Lower leg skin (tissue), 4 donors: ENCODE measurements around the gene MTCH2. TPM values are rescaled to one million over a fixed set of nuclear protein-coding genes. Genes with fewer than 3 reads are reported as not detected.

ENCODE experiments used
- DNase-seq, 2 donors: peaks; one replicate each; pipeline ENCODE4 v3.0.0-alpha.2; 2019; ENCODE audit warnings: low spot score in 2 of 2
- H3K4me3 ChIP-seq: fragments of 200-600 bp; sonication (generic); 2 replicates; pipeline ENCODE4 v1.5.1; 2017; ENCODE audit warnings: mild to moderate bottlenecking, low read depth; ENCODE audit not compliant: poor library complexity, severe bottlenecking
- POLR2A ChIP-seq, 2 donors: fragments of 450-650 bp; IDR thresholded peaks; one replicate each; pipeline ENCODE4 v1.6.1; 2016 to 2017; ENCODE audit warnings: antibody characterized with exemption in 2 of 2, mild to moderate bottlenecking in 1 of 2, moderate library complexity in 1 of 2
- whole genome bisulfite sequencing, 2 donors: methylation state at CpG; one replicate each; pipeline ENCODE4 v1.1.5; 2018; 5-methylcytosine and 5-hydroxymethylcytosine counted together
- intact Hi-C: fragments of 100-400 bp; cut with DNase I; formaldehyde crosslinking; loops from one replicate; pipeline ENCODE4 v1.15.0; 2023; ENCODE audit warnings: low total_unique reads
- total RNA-seq, 4 donors: library from RNA; depleted of rRNA; stranded (reverse); fragments of >200 nt; gene quantifications; one replicate each; pipeline ENCODE4 v1.1.0, GENCODE V29; 2016
- TF ChIP-seq, protein P1 (sequence below), 3 donors: fragments of 450-650 bp; IDR thresholded peaks; one replicate each; pipeline ENCODE4 v1.5.1; 2016; ENCODE audit warnings: antibody characterized with exemption in 3 of 3, mild to moderate bottlenecking in 3 of 3, moderate library complexity in 2 of 3

The MTCH2 gene
- total RNA-seq, 4 donors from 2014 or later, result 24.1 to 64.6 (median 40.6) TPM

DNA sequence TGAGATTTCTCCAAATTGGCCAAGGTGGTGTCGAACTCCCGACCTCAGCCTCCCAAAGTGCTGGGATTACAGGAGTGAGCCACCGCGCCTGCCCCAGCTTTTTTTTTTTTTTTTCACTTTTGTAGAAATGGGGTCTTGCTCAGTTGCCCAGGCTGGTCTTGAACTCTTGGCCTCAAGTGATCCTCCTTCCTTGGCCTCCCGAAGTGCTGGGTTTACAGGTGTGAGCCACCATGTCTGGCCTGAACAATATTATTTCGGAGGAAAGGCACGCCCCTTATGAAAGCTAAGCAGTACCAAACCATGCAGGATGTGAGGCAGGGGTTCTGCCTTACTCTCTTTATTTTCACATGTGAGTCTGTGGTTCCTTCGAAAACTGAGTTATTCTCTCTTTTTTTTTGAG lies 16.1 kb downstream of the MTCH2 start:
- DNase-seq, result peak in 1 of 2 donors; percentile 49
- WGBS, 2 donors, result 89 to 97% methylated on average over 8 of the region's 8 CpGs
- intact Hi-C loops, result no loop called here
- TF ChIP-seq POLR2A (IDR thresholded peaks at IDR 0.05), result no peak
- TF ChIP-seq, protein P1, sequence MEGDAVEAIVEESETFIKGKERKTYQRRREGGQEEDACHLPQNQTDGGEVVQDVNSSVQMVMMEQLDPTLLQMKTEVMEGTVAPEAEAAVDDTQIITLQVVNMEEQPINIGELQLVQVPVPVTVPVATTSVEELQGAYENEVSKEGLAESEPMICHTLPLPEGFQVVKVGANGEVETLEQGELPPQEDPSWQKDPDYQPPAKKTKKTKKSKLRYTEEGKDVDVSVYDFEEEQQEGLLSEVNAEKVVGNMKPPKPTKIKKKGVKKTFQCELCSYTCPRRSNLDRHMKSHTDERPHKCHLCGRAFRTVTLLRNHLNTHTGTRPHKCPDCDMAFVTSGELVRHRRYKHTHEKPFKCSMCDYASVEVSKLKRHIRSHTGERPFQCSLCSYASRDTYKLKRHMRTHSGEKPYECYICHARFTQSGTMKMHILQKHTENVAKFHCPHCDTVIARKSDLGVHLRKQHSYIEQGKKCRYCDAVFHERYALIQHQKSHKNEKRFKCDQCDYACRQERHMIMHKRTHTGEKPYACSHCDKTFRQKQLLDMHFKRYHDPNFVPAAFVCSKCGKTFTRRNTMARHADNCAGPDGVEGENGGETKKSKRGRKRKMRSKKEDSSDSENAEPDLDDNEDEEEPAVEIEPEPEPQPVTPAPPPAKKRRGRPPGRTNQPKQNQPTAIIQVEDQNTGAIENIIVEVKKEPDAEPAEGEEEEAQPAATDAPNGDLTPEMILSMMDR (IDR thresholded peaks at IDR 0.05), result no peak
- no peak overlapping the region for H3K4me3 ChIP-seq

DNA sequence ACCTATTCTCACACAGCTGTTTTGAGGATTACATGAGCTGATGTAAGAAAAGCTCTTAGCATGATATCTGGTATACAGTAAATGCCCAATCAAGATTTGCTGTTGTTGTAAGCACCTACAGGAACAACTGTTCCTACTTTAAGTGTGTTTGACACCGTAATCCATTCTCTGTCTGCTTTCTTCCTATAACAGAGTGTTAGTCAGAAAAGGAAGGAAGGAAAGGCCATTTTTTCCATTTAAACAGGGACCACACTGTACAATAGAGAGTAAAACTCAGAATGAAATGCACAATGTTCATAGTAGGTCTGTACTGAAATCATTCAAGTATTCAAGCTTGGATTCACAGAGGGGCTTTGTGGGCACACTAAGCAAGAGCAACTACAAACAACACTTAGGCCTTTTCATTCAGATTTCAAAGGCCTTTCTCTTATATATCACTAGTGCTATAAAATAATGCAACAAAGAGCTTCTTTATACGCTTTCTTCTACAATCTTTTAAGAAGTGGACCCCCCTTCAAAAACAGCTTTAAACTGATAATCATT lies 21.5 kb downstream of the MTCH2 start:
- intact Hi-C loops, result no loop called here
- WGBS, 2 donors, result 86 to 91% methylated on average over 2 of the region's 2 CpGs
- TF ChIP-seq, protein P1 (IDR thresholded peaks at IDR 0.05), result no peak
- no peak for TF ChIP-seq POLR2A (IDR thresholded peaks at IDR 0.05)
- H3K4me3 ChIP-seq, result no peak overlapping the region
- no peak for DNase-seq

DNA sequence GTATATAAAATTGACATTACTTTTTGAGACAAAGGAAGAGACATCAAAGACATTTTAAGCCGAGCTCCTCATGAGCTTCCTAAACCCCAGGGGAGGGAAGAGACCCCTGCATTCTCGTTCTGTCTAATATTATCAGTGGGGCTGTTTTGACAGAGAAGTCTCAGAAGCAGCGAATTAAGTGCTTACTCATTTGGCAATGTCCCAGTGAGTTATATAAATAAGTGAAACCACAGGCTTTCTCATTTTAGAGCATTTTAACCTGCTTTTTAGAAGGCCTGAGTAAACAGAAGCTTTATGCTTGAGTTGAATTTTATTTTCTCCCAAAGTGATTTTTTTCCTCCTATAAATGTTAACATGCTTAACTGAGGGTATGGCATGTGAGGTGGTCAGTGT lies 24.9 kb downstream of the MTCH2 start:
- no peak overlapping the region for H3K4me3 ChIP-seq
- no peak for TF ChIP-seq POLR2A (IDR thresholded peaks at IDR 0.05)
- TF ChIP-seq, protein P1 (IDR thresholded peaks at IDR 0.05), result no peak
- DNase-seq, result no peak
- intact Hi-C loops, result no loop called here
- WGBS, 2 donors, result 26 to 31% methylated on average over 3 of the region's 3 CpGs

DNA sequence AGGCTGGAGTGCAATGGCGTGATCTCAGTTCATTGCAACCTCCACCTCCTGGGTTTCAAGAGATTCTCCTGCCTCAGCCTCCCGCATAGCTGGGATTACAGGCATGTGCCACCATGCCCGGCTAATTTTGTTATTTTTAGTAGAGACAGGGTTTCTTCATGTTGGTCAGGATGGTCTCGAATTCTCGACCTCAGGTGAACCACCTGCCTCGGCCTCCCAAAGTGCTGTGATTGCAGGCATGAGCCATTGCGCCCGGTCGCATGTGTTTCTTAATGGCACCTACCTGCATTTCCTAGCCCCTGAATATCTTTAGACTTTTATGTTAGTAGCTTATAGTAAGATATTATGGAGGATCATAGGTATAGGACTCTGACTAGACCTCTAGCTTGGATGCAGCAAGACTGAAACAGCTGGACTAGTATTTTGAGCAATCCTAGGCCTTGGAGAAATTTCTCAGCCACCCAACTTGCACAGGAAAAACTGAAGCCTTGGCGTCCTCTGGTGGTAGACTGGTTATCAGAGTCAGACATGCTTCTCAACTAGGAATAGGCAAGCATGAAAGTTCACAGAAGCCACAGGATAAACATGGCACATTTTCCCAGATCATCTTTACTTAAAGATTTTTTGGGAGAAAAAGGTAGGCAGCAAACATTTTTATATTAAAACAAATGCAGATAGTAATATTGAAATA lies 25.5 kb downstream of the MTCH2 start:
- peak; percentile 57 to 79 for DNase-seq

DNA sequence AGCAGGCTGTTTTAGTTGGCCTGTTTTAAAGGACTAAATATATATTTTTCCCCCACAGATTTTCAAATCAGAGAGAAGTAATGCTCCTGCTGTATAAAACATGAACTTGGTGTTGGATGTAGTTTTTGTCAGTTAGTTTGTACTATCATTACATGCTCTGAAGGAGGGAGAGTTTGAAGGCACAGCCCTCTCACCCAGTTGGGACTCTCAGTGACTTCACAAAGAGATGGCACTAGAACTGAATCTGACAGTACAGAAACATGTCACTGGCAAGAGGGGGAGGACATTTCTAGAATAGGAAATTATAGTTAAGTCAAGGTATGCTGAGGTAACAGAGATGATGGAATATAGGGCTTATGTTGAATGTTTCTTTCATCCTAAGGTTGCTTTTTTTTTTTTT lies 27.1 kb downstream of the MTCH2 start:
- H3K4me3 ChIP-seq, result no peak overlapping the region
- intact Hi-C loops, result no loop called here
- TF ChIP-seq, protein P1 (IDR thresholded peaks at IDR 0.05), result no peak
- TF ChIP-seq POLR2A (IDR thresholded peaks at IDR 0.05), result no peak
- peak in 1 of 2 donors; percentile 6 for DNase-seq

More for the DNA sequence above, 25.5 kb downstream of the MTCH2 start:
- intact Hi-C loops, result no loop called here
- 85 to 88% methylated on average over 10 of the region's 10 CpGs for WGBS, 2 donors
- H3K4me3 ChIP-seq, result no peak overlapping the region
- TF ChIP-seq, protein P1 (IDR thresholded peaks at IDR 0.05), result peak in 1 of 3 donors; percentile 35
- TF ChIP-seq POLR2A (IDR thresholded peaks at IDR 0.05), result no peak
